Thoracic aorta (tissue), 2 donors: ENCODE data around the gene ZBTB44. TPM values are rescaled to one million over a fixed set of nuclear protein-coding genes. Genes with fewer than 3 reads are reported as not detected.

Source experiments
- ATAC-seq: fragments of 150-250 bp; one replicate; pipeline ENCODE4 v1.8.0; 2017; ENCODE audit warnings: low read depth; ENCODE audit not compliant: insufficient number of reproducible peaks, low FRiP score
- DNase-seq: peaks from one replicate; pipeline ENCODE4 v3.0.0-alpha.2; 2020; ENCODE audit warnings: low spot score
- H3K27ac ChIP-seq, 2 donors: fragments of 200-600 bp; sonication (generic); 1 replicate in 1 of 2; 2 replicates in 1 of 2; pipeline ENCODE4 v1.5.1; 2016; ENCODE audit warnings: mild to moderate bottlenecking in 2 of 2, moderate library complexity in 2 of 2
- H3K27me3 ChIP-seq: fragments of 200-600 bp; sonication (generic); replicated peaks from 2 replicates; pipeline ENCODE4 v1.6.0; 2016; ENCODE audit warnings: mild to moderate bottlenecking; ENCODE audit not compliant: insufficient read depth
- H3K36me3 ChIP-seq: fragments of 200-600 bp; sonication (generic); one replicate; pipeline ENCODE4 v1.5.1; 2016
- H3K4me1 ChIP-seq, 2 donors: fragments of 200-600 bp; sonication (generic); 1 replicate in 1 of 2; 2 replicates in 1 of 2; pipeline versions ENCODE4 v1.5.1 to v1.6.0; 2016; ENCODE audit warnings: low read depth in 2 of 2, mild to moderate bottlenecking in 1 of 2; ENCODE audit not compliant: control insufficient read depth in 1 of 2
- H3K4me3 ChIP-seq: fragments of 200-600 bp; sonication (generic); 2 replicates; pipeline ENCODE4 v1.5.1; 2016; ENCODE audit warnings: mild to moderate bottlenecking
- H3K9me3 ChIP-seq: fragments of 200-600 bp; sonication (generic); 2 replicates; pipeline ENCODE4 v1.5.1; 2016
- CTCF ChIP-seq: fragments of 200-600 bp; sonication (generic); IDR thresholded peaks from one replicate; pipeline ENCODE4 v1.5.1; 2019; ENCODE audit warnings: antibody characterized with exemption
- total RNA-seq, 2 donors: library from RNA; depleted of rRNA; stranded (reverse); fragments of >200 nt; gene quantifications; one replicate each; pipeline versions ENCODE4 v1.1.0 to v1.2.3, GENCODE V29; 2016

Gene ZBTB44
- total RNA-seq, 2 donors from 2014 or later = 38.0 to 48.7 TPM

GRCh38 chr11:130206141-130206540 is 108.6 kb downstream of the ZBTB44 start:
- DNase-seq (no peak), ATAC-seq (no peak)
- H3K27ac ChIP-seq = no peak overlapping the region
- TF ChIP-seq CTCF = no peak
- H3K9me3 ChIP-seq = no peaks in the 10 kb centered on the region
- no peaks in the 10 kb centered on the region for H3K27me3 ChIP-seq
- H3K4me3 ChIP-seq = no peak overlapping the region
- H3K4me1 ChIP-seq = no peaks in the 10 kb centered on the region
- H3K36me3 ChIP-seq = no peaks in the 10 kb centered on the region

GRCh38 chr11:130204703-130205095 is 110.0 kb downstream of the ZBTB44 start:
- Histone ChIP-seq H3K9me3 (no peaks in the 10 kb centered on the region), H3K27me3 (no peaks in the 10 kb centered on the region), H3K4me1 (no peaks in the 10 kb centered on the region), H3K4me3 (no peak overlapping the region), H3K27ac (no peak overlapping the region), H3K36me3 (no peaks in the 10 kb centered on the region)
- no peak for TF ChIP-seq CTCF
- ATAC-seq (no peak), DNase-seq (no peak)

- Histone ChIP-seq H3K36me3 (no peaks in the 10 kb centered on the region), H3K4me1 (no peaks in the 10 kb centered on the region), H3K27ac (no peak overlapping the region), H3K4me3 (no peak overlapping the region), H3K27me3 (no peaks in the 10 kb centered on the region), H3K9me3 (no peaks in the 10 kb centered on the region)
- DNase-seq (no peak), ATAC-seq (no peak)
- TF ChIP-seq CTCF = no peak
Observed at GRCh38 chr11:130203766-130204702, 110.7 kb downstream of the ZBTB44 start.

- Histone ChIP-seq H3K36me3 (no peaks in the 10 kb centered on the region), H3K4me3 (no peak overlapping the region), H3K27ac (no peak overlapping the region), H3K27me3 (no peaks in the 10 kb centered on the region), H3K9me3 (no peaks in the 10 kb centered on the region), H3K4me1 (no peaks in the 10 kb centered on the region)
- TF ChIP-seq CTCF = no peak
- DNase-seq (no peak), ATAC-seq (no peak)
Observed at GRCh38 chr11:130202818-130203689, 111.7 kb downstream of the ZBTB44 start.
